HS-27A (cell line): ENCODE data around the gene PWP2.
"Not testable (repeated sequence)": the region's sequence is repeated elsewhere in the genome, so short reads cannot be mapped to it uniquely, and the experiment has no call there.

Experiments used
- DNase-seq: peaks from one replicate; pipeline ENCODE4 v3.0.0-alpha.2; 2012; ENCODE audit warnings: low read depth, missing footprints

Gene PWP2

GRCh38 chr21:44163167-44163653, 56.0 kb downstream of the PWP2 start:
- DNase-seq, result not testable (repeated sequence)

- DNase-seq, result not testable (repeated sequence)
Observed at GRCh38 chr21:44165933-44166332, 58.7 kb downstream of the PWP2 start.

GRCh38 chr21:44167527-44167926, 60.3 kb downstream of the PWP2 start:
- DNase-seq, result not testable (repeated sequence)

GRCh38 chr21:44170326-44170725, 63.1 kb downstream of the PWP2 start:
- DNase-seq, result not testable (repeated sequence)

- not testable (repeated sequence) for DNase-seq
Observed at GRCh38 chr21:44170863-44171262, 63.7 kb downstream of the PWP2 start.

GRCh38 chr21:44171962-44172572, 64.9 kb downstream of the PWP2 start:
- not testable (repeated sequence) for DNase-seq

- not testable (repeated sequence) for DNase-seq
Observed at GRCh38 chr21:44172741-44173140, 65.5 kb downstream of the PWP2 start.

GRCh38 chr21:44175189-44175588, 68.0 kb downstream of the PWP2 start:
- not testable (repeated sequence) for DNase-seq

GRCh38 chr21:44176127-44176526, 68.9 kb downstream of the PWP2 start:
- DNase-seq, result not testable (repeated sequence)
